GM19351 (cell line): ENCODE data around the gene IGSF6.
"Not testable (repeated sequence)": the region's sequence is repeated elsewhere in the genome, so short reads cannot be mapped to it uniquely, and the experiment has no call there.

Source experiments
- ATAC-seq: cut with Tn5 transposase; IDR thresholded peaks from one replicate; pipeline ENCODE4 v1.9.1; 2021; ENCODE audit warnings: mild to moderate bottlenecking, moderate library complexity; ENCODE audit not compliant: unreplicated experiment

IGSF6 gene

GRCh38 chr16:21630866-21631265 lies 21.5 kb downstream of the IGSF6 start:
- not testable (repeated sequence) for ATAC-seq

DNA sequence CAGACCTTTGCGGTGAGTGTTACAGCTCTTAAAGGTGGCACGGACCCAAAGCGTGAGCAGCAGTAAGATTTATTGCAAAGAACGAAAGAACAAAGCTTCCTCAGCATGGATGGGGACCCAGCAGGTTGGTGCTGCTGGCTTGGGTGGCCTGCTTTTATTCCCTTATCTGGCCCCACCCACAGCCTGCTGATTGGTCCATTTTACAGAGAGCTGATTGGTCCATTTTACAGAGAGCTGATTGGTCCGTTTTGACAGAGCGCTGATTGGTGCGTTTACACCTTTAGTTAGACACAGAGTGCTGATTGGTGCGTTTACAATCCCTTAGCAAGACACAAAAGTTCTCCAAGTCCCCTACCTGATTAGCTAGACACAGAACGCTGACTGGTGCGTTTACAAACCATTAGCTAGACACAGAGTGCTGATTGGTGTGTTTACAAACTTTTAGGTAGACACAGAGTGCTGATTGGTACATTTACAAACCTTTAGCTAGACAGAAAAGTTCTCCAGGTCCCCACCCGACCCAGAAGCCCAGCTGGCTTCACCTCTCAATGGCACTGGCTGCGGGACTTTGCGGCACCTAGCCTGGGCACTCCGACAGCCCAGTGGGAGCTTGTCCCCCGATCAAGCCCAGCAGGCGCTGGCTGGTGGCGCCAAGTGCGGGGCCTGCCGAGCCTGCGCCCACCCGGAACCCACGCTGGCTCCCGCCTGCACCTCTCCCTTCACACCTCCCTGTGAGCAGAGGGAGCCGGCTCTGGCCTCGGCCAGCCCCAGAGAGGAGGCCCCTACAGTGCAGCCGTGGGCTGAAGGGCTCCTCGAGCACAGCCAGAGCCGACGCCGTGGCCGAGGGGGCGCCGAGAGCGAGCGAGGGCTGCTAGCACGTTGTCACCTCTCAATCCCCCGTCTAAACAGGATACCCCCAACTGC lies 22.5 kb downstream of the IGSF6 start:
- ATAC-seq: not testable (repeated sequence)

- no peak for ATAC-seq
Measured at GRCh38 chr16:21628772-21629171, 23.6 kb downstream of the IGSF6 start.

DNA sequence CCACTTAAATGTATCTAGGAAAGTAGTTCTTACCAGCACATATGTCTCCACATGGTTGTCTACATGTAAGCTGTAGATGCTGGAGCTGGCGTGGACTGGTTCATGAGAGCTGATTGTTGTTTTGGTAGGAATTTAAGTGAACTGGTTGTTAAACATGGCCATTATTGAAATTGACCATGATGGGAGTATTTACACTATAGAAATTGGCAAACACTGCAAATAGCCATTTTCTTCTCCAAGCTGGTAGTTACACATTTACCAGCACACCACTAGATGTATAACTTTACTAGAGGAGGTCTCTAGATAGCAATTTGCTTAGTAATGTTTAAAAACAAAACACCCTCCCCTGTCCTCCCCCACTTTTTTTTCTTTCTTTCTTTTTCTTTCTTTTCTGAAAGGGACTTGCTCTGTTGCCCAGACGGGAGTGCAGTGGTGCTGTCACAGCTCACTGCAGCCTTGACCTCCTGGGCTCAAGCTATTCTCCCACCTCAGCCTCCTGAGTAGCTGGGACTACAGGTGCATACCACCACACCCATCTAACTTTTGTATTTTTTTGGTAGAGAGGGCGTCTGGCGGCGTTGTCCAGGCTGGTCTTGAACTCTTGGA lies 24.2 kb downstream of the IGSF6 start:
- ATAC-seq: no peak

DNA sequence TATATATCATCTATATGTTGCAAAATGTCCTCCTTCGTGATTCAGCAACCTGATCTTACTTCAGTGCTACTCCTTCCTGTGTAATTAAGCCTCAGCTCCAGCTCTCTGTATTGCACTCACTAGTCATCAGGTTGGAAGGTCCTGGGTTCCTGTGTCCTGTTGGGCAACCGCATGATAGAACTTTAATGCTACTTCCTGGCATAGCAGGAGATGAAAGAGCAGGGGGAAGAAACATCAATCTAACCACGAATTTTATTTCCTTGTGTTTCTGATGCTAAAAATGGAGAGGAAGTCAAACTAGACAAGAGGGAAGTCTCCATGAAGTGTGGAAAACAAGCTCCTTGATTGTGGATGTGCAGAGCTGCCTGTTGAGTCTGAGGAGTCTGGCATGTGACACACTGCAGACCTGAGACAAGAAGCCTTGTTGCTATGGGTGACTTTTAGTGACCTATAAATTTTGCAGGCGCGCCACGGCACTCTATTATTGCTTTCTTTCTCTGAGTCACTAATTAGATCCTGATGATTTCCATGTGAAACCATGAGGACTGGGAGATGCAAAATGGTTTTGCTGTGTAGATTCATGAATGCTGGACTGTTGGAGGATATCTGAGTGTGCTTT lies 25.6 kb downstream of the IGSF6 start:
- no peak for ATAC-seq

DNA sequence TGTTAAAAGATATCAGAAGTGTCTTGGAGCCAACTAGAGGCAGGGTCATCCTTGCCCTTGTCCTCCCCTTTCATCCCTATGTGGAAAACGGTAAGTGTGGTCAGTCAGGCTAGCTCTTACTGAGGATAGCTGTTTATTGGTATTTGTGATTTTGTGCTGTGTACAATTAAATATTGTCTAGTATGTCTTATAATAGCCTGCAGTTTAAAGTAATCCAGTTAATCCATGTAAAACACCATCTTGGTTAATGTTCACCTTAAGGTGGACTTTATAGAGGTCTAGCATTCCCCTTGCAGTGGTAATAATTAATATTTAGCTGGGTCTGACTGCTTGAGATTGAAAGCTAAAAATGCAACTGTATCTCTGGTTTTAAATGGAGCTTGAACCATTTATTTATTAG lies 27.4 kb downstream of the IGSF6 start:
- ATAC-seq: no peak

- no peak for ATAC-seq
Measured at GRCh38 chr16:21622545-21622944, 29.9 kb downstream of the IGSF6 start.

DNA sequence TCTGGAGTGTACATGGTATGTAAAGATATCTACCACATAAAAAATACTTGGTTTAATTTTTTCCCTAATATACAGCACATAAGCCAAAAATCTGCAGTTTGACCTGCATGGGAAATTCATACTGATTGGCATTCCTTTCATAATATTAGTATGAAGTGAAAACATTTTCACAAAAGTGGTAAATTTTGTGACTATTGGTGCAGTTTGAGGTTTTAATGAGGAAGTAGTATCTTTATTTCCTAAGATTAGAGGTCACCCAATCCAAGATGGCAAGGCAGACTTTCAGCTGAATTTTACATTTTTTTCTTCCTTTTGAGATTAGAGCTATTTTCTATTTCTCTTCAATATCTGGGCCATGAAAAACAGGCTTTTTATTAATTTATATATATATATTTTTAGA lies 31.8 kb downstream of the IGSF6 start:
- ATAC-seq: no peak

GRCh38 chr16:21619765-21620425 lies 32.5 kb downstream of the IGSF6 start:
- ATAC-seq: no peak

DNA sequence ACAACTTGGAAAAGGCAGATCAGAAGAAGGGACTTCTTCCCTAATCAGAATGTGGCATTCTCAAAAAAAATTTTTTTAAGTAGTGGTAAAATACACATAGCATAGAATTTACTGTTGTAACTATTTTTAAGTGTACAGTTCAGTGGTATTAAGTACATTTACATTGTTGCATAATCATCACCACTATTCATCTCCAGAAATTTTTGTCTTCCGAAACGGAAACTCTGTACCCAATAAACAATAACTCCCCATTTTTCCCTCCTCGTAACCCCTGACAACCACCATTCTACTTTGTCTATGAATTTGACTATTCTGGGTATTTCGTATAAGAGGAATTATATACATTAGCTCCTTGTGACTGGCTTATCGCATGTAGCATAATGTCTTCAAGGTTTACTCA lies 34.1 kb downstream of the IGSF6 start:
- no peak for ATAC-seq

DNA sequence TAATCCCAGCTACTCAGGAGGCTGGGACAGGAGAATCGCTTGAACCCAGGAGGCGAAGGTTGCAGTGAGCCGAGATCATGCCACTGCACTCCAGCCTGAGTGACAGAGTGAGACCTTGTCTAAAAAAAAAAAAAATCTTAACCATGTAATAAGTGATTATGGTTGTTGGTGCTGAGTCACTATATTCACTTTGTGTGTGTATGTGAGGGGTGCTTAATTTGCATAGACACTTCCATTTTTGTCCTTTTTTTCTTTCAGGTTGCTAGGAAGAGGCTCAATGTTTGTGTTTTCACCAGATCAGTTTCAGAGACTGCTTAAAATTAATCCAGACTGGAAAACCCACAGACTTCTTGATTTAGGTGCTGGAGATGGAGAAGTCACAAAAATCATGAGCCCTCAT lies 34.8 kb downstream of the IGSF6 start:
- no peak for ATAC-seq

GRCh38 chr16:21614896-21615295 lies 37.5 kb downstream of the IGSF6 start:
- ATAC-seq: no peak

DNA sequence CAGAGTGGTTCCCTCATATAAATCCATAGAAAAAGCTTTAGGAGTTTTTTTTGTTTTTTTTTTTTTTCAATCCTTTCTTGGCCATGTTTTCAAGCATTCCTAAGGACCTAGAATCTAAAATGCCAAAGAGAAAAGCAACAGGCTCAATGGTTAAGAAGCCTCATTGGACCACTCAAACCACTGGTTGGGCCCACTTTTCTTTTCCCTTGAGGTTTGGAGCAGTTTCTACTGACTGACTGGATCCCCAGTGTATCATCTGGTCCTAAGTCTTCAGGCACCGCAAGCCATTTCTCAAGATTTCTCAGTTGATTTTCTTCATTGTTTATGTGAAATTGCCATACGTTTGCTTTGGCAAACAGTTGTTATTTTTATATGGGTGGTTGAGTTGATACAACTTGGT lies 38.6 kb downstream of the IGSF6 start:
- no peak for ATAC-seq

GRCh38 chr16:21613361-21613760 lies 39.0 kb downstream of the IGSF6 start:
- ATAC-seq: no peak

GRCh38 chr16:21611556-21612384 lies 40.6 kb downstream of the IGSF6 start:
- no peak for ATAC-seq

DNA sequence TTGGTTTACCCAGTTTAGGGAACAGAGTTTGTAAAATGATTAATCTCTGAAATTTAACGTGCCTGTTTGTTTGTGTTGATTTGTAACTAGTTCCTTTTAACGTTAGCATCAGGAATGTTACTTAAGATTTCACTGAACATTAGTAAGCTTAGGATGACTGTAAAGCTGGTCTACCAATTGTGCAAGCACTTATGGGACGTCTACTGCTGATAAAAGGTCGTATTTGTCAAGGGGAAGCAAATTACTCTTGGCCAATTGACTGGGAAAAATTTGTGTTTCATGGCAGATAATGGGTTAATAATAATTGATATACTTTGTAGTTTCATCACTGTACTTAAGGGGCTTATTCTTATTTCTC lies 41.2 kb downstream of the IGSF6 start:
- ATAC-seq: no peak

GRCh38 chr16:21610766-21611165 lies 41.6 kb downstream of the IGSF6 start:
- no peak for ATAC-seq

- ATAC-seq: no peak
Measured at GRCh38 chr16:21610006-21610544, 42.3 kb downstream of the IGSF6 start.

DNA sequence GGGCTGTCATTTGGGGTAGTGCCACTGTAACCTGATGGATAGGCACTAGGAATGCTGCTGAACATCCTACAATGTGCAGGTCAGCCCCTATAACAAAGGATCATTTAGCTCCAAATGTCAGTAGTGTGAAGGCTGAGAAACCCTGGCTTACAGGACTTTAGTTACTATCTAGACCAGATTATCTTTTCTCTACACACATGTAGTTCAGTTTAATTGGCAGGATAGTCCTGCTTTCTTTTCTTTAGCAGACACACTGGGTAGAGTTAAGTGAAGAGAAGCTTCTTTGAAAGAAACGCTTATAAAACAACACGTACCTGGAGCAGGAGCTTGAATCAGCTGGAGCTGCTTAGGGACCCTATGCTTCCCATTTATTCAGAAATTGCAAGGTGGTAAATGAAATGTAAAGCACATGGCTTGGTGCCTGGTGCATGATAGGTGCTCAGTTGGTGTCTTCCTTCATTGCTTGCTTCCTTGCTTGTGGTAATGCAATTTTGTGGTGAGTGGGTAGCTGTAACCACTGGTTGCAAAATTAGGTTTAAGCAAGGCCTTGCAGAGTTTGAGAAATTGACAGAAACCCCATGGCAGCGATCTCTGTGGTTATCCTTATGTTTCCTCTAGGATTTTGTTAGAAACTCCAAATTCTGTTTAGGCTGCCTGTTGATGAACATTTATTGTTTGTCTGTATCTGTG lies 43.6 kb downstream of the IGSF6 start:
- no peak for ATAC-seq

DNA sequence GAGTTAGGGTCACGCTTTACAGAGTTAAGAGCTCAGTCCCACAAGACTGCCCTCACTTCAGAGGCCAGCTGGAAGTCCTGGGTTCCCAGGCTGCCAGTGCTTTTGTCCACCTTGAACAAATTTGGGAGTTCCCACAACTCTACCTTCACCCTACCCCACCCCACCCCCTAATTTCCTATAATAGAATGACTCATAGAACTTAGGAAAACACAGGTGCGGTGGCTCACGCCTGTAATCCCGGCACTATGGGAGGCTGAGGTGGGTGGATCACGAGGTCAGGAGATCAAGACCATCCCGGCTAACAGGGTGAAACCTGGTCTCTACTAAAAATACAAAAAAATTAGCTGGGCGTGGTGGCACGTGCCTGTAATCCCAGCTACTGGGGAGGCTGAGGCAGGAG lies 46.6 kb downstream of the IGSF6 start:
- ATAC-seq: not testable (repeated sequence)
